ENCODE measurements around the gene C17orf78.
"Not testable (repeated sequence)": the region's sequence is repeated elsewhere in the genome, so short reads cannot be mapped to it uniquely, and the experiment has no call there.

Gene C17orf78

GRCh38 chr17:37441369-37442014, 65.7 kb downstream of the C17orf78 start:
- DNase-seq, result not testable (repeated sequence)

Measured in NCI-H82 (cell line).